Mesendoderm (in vitro differentiated cells): ENCODE measurements around the gene POU2AF3.

ENCODE experiments used
- DNase-seq: peaks from one replicate; pipeline ENCODE4 v3.0.0; 2013
- H2AK5ac ChIP-seq: 2 replicates; pipeline ENCODE4 v1.6.1; 2013; ENCODE audit warnings: low read length, inconsistent platforms
- H2BK120ac ChIP-seq: 2 replicates; pipeline ENCODE4 v1.6.1; 2013; ENCODE audit warnings: low read depth, mild to moderate bottlenecking, low read length, moderate library complexity, mixed read lengths
- H2BK15ac ChIP-seq: replicated peaks from 2 replicates; pipeline ENCODE4 v1.6.1; 2013; ENCODE audit warnings: low read depth, mild to moderate bottlenecking, moderate library complexity
- H2BK5ac ChIP-seq: 2 replicates; pipeline ENCODE4 v1.6.1; 2013; ENCODE audit warnings: low read length, inconsistent platforms
- H3K18ac ChIP-seq: 2 replicates; pipeline ENCODE4 v1.6.1; 2013; ENCODE audit warnings: mild to moderate bottlenecking, low read length, mixed read lengths
- H3K23ac ChIP-seq: one replicate; pipeline ENCODE4 v1.6.1; 2013; ENCODE audit warnings: low read length
- H3K27ac ChIP-seq: 2 replicates; pipeline ENCODE4 v1.5.1; 2013; ENCODE audit warnings: low read depth, mild to moderate bottlenecking, inconsistent platforms, low read length, moderate library complexity
- H3K27me3 ChIP-seq: 2 replicates; pipeline ENCODE4 v1.6.1; 2013; ENCODE audit warnings: low read length, control low read depth, mild to moderate bottlenecking, inconsistent platforms; ENCODE audit not compliant: insufficient read depth, poor library complexity
- H3K36me3 ChIP-seq: 2 replicates; pipeline ENCODE4 v1.6.1; 2013; ENCODE audit warnings: low read length, inconsistent platforms; ENCODE audit not compliant: control insufficient read depth, insufficient read depth
- H3K4ac ChIP-seq: one replicate; pipeline ENCODE4 v1.6.1; 2013; ENCODE audit warnings: low read depth, mild to moderate bottlenecking, low read length, moderate library complexity
- H3K4me1 ChIP-seq: 2 replicates; pipeline ENCODE4 v1.6.1; 2013; ENCODE audit warnings: low read depth, low read length, inconsistent platforms; ENCODE audit not compliant: control insufficient read depth
- H3K4me2 ChIP-seq: 2 replicates; pipeline ENCODE4 v1.6.1; 2013; ENCODE audit warnings: low read length
- H3K4me3 ChIP-seq: 2 replicates; pipeline ENCODE4 v1.5.1; 2013; ENCODE audit warnings: mild to moderate bottlenecking, low read length
- H3K56ac ChIP-seq: one replicate; pipeline ENCODE4 v1.6.1; 2013; ENCODE audit warnings: low read length
- H3K79me1 ChIP-seq: 2 replicates; pipeline ENCODE4 v1.6.1; 2013; ENCODE audit warnings: low read length, inconsistent platforms
- H3K79me2 ChIP-seq: 2 replicates; pipeline ENCODE4 v1.6.1; 2013; ENCODE audit warnings: mild to moderate bottlenecking, low read length; ENCODE audit not compliant: control insufficient read depth, insufficient read depth
- H3K9ac ChIP-seq: 2 replicates; pipeline ENCODE4 v1.6.1; 2013; ENCODE audit warnings: low read length, inconsistent platforms
- H4K5ac ChIP-seq: one replicate; pipeline ENCODE4 v1.6.1; 2013; ENCODE audit warnings: low read length
- H4K8ac ChIP-seq: one replicate; pipeline ENCODE4 v1.6.1; 2013; ENCODE audit warnings: low read depth, mild to moderate bottlenecking, control low read depth, low read length, moderate library complexity
- WGBS: extraction: QIAGEN DNeasy Blood & Tissue Kit; methylation state at CpG from one replicate; pipeline ENCODE4 v1.1.7; 2013; ENCODE audit warnings: low lambda C conversion rate, missing lambda C conversion rate; ENCODE audit not compliant: insufficient coverage; ENCODE audit errors: extremely low coverage; 5-methylcytosine and 5-hydroxymethylcytosine counted together

Gene POU2AF3

GRCh38 chr11:111305876-111306275, 7.5 kb downstream of the POU2AF3 start:
- Histone ChIP-seq H3K27ac (no peak overlapping the region), H2BK15ac (no peak overlapping the region), H3K4me3 (no peak overlapping the region), H3K9ac (no peak overlapping the region), H2AK5ac (no peak overlapping the region), H3K4ac (no peak overlapping the region), H2BK120ac (no peak overlapping the region), H3K79me1 (no peaks in the 10 kb centered on the region), H3K4me2 (no peak overlapping the region), H3K18ac (no peak overlapping the region), H3K79me2 (no peaks in the 10 kb centered on the region), H3K23ac (no peak overlapping the region), H2BK5ac (no peak overlapping the region), H3K36me3 (no peaks in the 10 kb centered on the region), H3K27me3 (no peaks in the 10 kb centered on the region), H4K8ac (no peak overlapping the region), H4K5ac (no peak overlapping the region), H3K56ac (no peak overlapping the region), H3K4me1 (no peaks in the 10 kb centered on the region)
- no CpG with 5 or more reads among the region's 4 CpGs for WGBS
- no peak for DNase-seq

GRCh38 chr11:111306321-111306720, 8.0 kb downstream of the POU2AF3 start:
- no peak overlapping the region for H2BK15ac ChIP-seq
- H3K27ac ChIP-seq = no peak overlapping the region
- DNase-seq = no peak
- H2BK5ac ChIP-seq = no peak overlapping the region
- H3K18ac ChIP-seq = no peak overlapping the region
- H3K4me2 ChIP-seq = no peak overlapping the region
- H3K4me1 ChIP-seq = no peaks in the 10 kb centered on the region
- H3K9ac ChIP-seq = no peak overlapping the region
- no peak overlapping the region for H3K23ac ChIP-seq
- no CpG with 5 or more reads among the region's 5 CpGs for WGBS
- no peak overlapping the region for H2AK5ac ChIP-seq
- no peaks in the 10 kb centered on the region for H3K79me1 ChIP-seq
- H2BK120ac ChIP-seq = no peak overlapping the region
- H3K4ac ChIP-seq = no peak overlapping the region
- H3K36me3 ChIP-seq = no peaks in the 10 kb centered on the region
- no peaks in the 10 kb centered on the region for H3K79me2 ChIP-seq
- H3K27me3 ChIP-seq = no peaks in the 10 kb centered on the region
- no peak overlapping the region for H3K4me3 ChIP-seq
- no peak overlapping the region for H4K8ac ChIP-seq
- no peak overlapping the region for H4K5ac ChIP-seq
- H3K56ac ChIP-seq = no peak overlapping the region

GRCh38 chr11:111307472-111308108, 9.2 kb downstream of the POU2AF3 start:
- Histone ChIP-seq H3K4me3 (no peak overlapping the region), H3K4me1 (no peaks in the 10 kb centered on the region), H3K27ac (no peak overlapping the region), H3K79me2 (no peaks in the 10 kb centered on the region), H4K8ac (no peak overlapping the region), H2BK120ac (no peak overlapping the region), H3K79me1 (no peaks in the 10 kb centered on the region), H3K18ac (no peak overlapping the region), H3K23ac (no peak overlapping the region), H3K27me3 (no peaks in the 10 kb centered on the region), H3K9ac (no peak overlapping the region), H2AK5ac (no peak overlapping the region), H2BK15ac (no peak overlapping the region), H4K5ac (no peak overlapping the region), H3K56ac (no peak overlapping the region), H3K4ac (no peak overlapping the region), H2BK5ac (no peak overlapping the region), H3K4me2 (no peak overlapping the region), H3K36me3 (no peaks in the 10 kb centered on the region)
- no CpG with 5 or more reads among the region's 3 CpGs for WGBS
- DNase-seq = no peak

GRCh38 chr11:111308140-111308539, 9.8 kb downstream of the POU2AF3 start:
- Histone ChIP-seq H3K4ac (no peak overlapping the region), H2BK15ac (no peak overlapping the region), H2BK120ac (no peak overlapping the region), H3K79me1 (no peaks in the 10 kb centered on the region), H4K8ac (no peak overlapping the region), H3K36me3 (no peaks in the 10 kb centered on the region), H3K18ac (no peak overlapping the region), H2AK5ac (no peak overlapping the region), H3K4me2 (no peak overlapping the region), H3K4me3 (no peak overlapping the region), H3K56ac (no peak overlapping the region), H3K27me3 (no peaks in the 10 kb centered on the region), H2BK5ac (no peak overlapping the region), H3K23ac (no peak overlapping the region), H3K4me1 (no peaks in the 10 kb centered on the region), H3K79me2 (no peaks in the 10 kb centered on the region), H4K5ac (no peak overlapping the region), H3K9ac (no peak overlapping the region), H3K27ac (no peak overlapping the region)
- no CpG with 5 or more reads among the region's 7 CpGs for WGBS
- DNase-seq = no peak

- no peak overlapping the region for H2BK15ac ChIP-seq
- no peaks in the 10 kb centered on the region for H3K79me1 ChIP-seq
- H2BK5ac ChIP-seq = no peak overlapping the region
- H3K27me3 ChIP-seq = no peaks in the 10 kb centered on the region
- no peak overlapping the region for H3K4ac ChIP-seq
- H3K27ac ChIP-seq = no peak overlapping the region
- no peaks in the 10 kb centered on the region for H3K36me3 ChIP-seq
- H3K23ac ChIP-seq = no peak overlapping the region
- no peak overlapping the region for H3K4me3 ChIP-seq
- H2AK5ac ChIP-seq = no peak overlapping the region
- no peaks in the 10 kb centered on the region for H3K79me2 ChIP-seq
- H3K9ac ChIP-seq = no peak overlapping the region
- no peak overlapping the region for H3K56ac ChIP-seq
- H3K18ac ChIP-seq = no peak overlapping the region
- no peak overlapping the region for H3K4me2 ChIP-seq
- no peak for DNase-seq
- H3K4me1 ChIP-seq = no peaks in the 10 kb centered on the region
- H2BK120ac ChIP-seq = no peak overlapping the region
- no peak overlapping the region for H4K5ac ChIP-seq
- H4K8ac ChIP-seq = no peak overlapping the region
- WGBS = no CpG with 5 or more reads among the region's 5 CpGs
Observed at GRCh38 chr11:111309215-111309915, 11.0 kb downstream of the POU2AF3 start.

- H3K4ac ChIP-seq = no peak overlapping the region
- no CpG with 5 or more reads among the region's 3 CpGs for WGBS
- no peak overlapping the region for H3K27ac ChIP-seq
Observed at GRCh38 chr11:111310088-111310487, 11.7 kb downstream of the POU2AF3 start.

More at GRCh38 chr11:111310088-111310487, 11.7 kb downstream of the POU2AF3 start:
- DNase-seq = no peak
- H3K4me2 ChIP-seq = no peak overlapping the region
- no peak overlapping the region for H2BK15ac ChIP-seq
- no peaks in the 10 kb centered on the region for H3K4me1 ChIP-seq
- H3K9ac ChIP-seq = no peak overlapping the region
- no peak overlapping the region for H2BK120ac ChIP-seq
- no peak overlapping the region for H4K5ac ChIP-seq
- H3K18ac ChIP-seq = no peak overlapping the region
- no peak overlapping the region for H4K8ac ChIP-seq
- H3K79me1 ChIP-seq = no peaks in the 10 kb centered on the region
- no peak overlapping the region for H2BK5ac ChIP-seq
- no peak overlapping the region for H3K56ac ChIP-seq
- H3K36me3 ChIP-seq = no peaks in the 10 kb centered on the region
- no peak overlapping the region for H3K4me3 ChIP-seq
- no peak overlapping the region for H2AK5ac ChIP-seq
- H3K27me3 ChIP-seq = no peaks in the 10 kb centered on the region
- H3K79me2 ChIP-seq = no peaks in the 10 kb centered on the region
- H3K23ac ChIP-seq = no peak overlapping the region
